Astrocyte of the hippocampus (primary cell): ENCODE results near the gene UBXN7.
"Not testable (repeated sequence)": the region's sequence is repeated elsewhere in the genome, so short reads cannot be mapped to it uniquely, and the experiment has no call there.

Source experiments
- DNase-seq: peaks from one replicate; pipeline ENCODE4 v3.0.0; 2011; ENCODE audit warnings: low read depth, low spot score

UBXN7 gene

GRCh38 chr3:196317687-196318467 is 114.3 kb downstream of the UBXN7 start, which contains the start of gene DYNLT2B:
Gene DYNLT2B (minus strand): TSS chr3:196318240. CDS start chr3:196318152, 88 bp downstream.
- peak; percentile 97 for DNase-seq

GRCh38 chr3:196316799-196317686 is 115.2 kb downstream of the UBXN7 start:
- DNase-seq, result peak; percentile 16

- no peak for DNase-seq
Observed at GRCh38 chr3:196315821-196316220, 116.4 kb downstream of the UBXN7 start.

- no peak for DNase-seq
Observed at GRCh38 chr3:196314597-196314996, 117.6 kb downstream of the UBXN7 start.

- not testable (repeated sequence) for DNase-seq
Observed at GRCh38 chr3:196314086-196314485, 118.1 kb downstream of the UBXN7 start.

- DNase-seq, result not testable (repeated sequence)
Observed at GRCh38 chr3:196302960-196303359, 129.3 kb downstream of the UBXN7 start.

GRCh38 chr3:196302551-196302950 is 129.7 kb downstream of the UBXN7 start:
- DNase-seq, result not testable (repeated sequence)

- peak; percentile 15 for DNase-seq
Observed at GRCh38 chr3:196298521-196298920, 133.7 kb downstream of the UBXN7 start.
